ENCODE results near the gene WDFY4. TPM values are rescaled to one million over a fixed set of nuclear protein-coding genes. Genes with fewer than 3 reads are reported as not detected.

Gene WDFY4
- total and polyA plus RNA-seq, 7 donors: 0.23 to 1.3 (median 0.69) TPM

DNA sequence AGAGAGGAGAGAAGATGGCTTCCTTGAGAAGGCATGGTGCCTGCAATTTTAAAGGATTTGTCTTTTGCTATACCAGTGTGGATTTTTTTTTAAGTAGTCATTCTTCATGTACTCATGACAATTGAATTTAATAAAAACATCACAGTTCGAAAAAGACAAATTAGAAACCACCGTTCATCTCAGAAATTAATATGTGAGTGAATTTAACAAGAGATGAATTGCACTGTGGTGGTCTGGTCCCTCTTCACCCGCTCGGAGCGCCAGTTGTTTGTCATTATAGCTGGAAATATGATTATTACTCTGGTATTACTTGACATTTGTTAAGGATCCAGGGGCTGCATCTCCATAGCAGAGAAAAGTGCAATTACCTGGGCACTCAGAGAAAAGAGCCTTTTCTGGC lies 163.0 kb downstream of the WDFY4 start:
- H3K4me1 ChIP-seq: no peaks in the 10 kb centered on the region
- no peaks in the 10 kb centered on the region for H3K27me3 ChIP-seq (ENCODE audit: insufficient read depth in 3 of 3, low read length in 2 of 3)
- no peaks in the 10 kb centered on the region for H3K36me3 ChIP-seq (ENCODE audit: insufficient read depth in 1 of 2, low read depth in 1 of 2)
- H3K4me3 ChIP-seq: no peak overlapping the region
- intact Hi-C loops (cut with DNase I): no loop called here
- no peak overlapping the region for H3K27ac ChIP-seq
- DNase-seq: no peak
- 91 to 93% (median 93%) methylated on average over 5 of the region's 5 CpGs for whole genome bisulfite sequencing, 3 donors
- no peaks in the 10 kb centered on the region for H3K9me3 ChIP-seq
- no peak for ATAC-seq
- TF ChIP-seq, protein P1, sequence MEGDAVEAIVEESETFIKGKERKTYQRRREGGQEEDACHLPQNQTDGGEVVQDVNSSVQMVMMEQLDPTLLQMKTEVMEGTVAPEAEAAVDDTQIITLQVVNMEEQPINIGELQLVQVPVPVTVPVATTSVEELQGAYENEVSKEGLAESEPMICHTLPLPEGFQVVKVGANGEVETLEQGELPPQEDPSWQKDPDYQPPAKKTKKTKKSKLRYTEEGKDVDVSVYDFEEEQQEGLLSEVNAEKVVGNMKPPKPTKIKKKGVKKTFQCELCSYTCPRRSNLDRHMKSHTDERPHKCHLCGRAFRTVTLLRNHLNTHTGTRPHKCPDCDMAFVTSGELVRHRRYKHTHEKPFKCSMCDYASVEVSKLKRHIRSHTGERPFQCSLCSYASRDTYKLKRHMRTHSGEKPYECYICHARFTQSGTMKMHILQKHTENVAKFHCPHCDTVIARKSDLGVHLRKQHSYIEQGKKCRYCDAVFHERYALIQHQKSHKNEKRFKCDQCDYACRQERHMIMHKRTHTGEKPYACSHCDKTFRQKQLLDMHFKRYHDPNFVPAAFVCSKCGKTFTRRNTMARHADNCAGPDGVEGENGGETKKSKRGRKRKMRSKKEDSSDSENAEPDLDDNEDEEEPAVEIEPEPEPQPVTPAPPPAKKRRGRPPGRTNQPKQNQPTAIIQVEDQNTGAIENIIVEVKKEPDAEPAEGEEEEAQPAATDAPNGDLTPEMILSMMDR (IDR thresholded peaks at IDR 0.05): no peak

DNA sequence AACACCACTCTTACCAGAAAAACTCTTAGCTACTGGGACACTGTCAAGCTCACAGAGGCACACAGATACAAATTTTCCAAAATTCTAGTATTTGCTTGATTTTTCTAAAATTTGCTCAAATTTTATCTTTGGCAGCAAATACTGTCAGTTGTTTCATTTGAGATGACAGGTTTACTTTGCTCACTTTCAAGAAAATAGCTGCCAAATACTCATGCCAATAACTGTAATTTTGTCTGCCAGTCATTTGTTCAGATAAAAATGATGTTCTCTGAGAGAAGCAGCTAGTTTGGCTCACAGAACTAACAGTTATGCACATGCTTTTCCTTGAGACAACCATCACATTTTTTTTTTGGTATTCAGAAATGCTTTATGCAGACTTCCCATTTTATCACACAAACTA lies 172.2 kb downstream of the WDFY4 start:
- ATAC-seq: no peak
- intact Hi-C loops (cut with DNase I): no loop called here
- Histone ChIP-seq H3K4me1 (no peaks in the 10 kb centered on the region), H3K27ac (no peak overlapping the region), H3K4me3 (no peak overlapping the region), H3K9me3 (no peaks in the 10 kb centered on the region), H3K27me3 (ENCODE audit: insufficient read depth in 3 of 3, low read length in 2 of 3) (peaks cover 0 to 2% (median 0%) of the 10 kb centered on the region in 3 donors), H3K36me3 (ENCODE audit: insufficient read depth in 1 of 2, low read depth in 1 of 2) (no peaks in the 10 kb centered on the region)
- no peak for DNase-seq
- TF ChIP-seq, protein P1 (IDR thresholded peaks at IDR 0.05): no peak

DNA sequence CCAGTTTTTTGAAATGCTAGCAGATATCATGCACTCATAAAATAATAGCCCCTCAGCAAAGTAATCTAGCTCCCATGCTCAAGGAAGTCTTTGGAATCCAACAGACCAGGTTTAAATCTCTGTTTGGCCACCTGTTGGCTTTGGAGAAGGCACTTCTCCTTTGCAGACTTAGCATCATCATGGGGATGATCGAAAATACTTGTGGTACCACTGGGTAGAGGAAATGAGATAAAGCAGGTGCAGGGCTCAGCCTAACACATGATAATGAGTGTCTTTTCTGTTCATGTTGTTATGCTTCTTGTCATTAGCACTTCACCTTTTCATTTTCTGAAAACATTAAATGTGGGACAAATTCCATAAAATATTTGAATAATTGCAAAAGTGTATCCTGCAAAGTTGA lies 187.6 kb downstream of the WDFY4 start:
- Histone ChIP-seq H3K27me3 (ENCODE audit: insufficient read depth in 3 of 3, low read length in 2 of 3) (no peaks in the 10 kb centered on the region), H3K4me1 (no peaks in the 10 kb centered on the region), H3K36me3 (ENCODE audit: insufficient read depth in 1 of 2, low read depth in 1 of 2) (no peaks in the 10 kb centered on the region), H3K4me3 (no peak overlapping the region), H3K27ac (no peak overlapping the region), H3K9me3 (no peaks in the 10 kb centered on the region)
- intact Hi-C loops (cut with DNase I): no loop called here
- ATAC-seq: no peak
- TF ChIP-seq, protein P1 (IDR thresholded peaks at IDR 0.05): no peak
- WGBS, 3 donors: 81 to 82% (median 81%) methylated on average over 1 of the region's 1 CpG
- DNase-seq: no peak

DNA sequence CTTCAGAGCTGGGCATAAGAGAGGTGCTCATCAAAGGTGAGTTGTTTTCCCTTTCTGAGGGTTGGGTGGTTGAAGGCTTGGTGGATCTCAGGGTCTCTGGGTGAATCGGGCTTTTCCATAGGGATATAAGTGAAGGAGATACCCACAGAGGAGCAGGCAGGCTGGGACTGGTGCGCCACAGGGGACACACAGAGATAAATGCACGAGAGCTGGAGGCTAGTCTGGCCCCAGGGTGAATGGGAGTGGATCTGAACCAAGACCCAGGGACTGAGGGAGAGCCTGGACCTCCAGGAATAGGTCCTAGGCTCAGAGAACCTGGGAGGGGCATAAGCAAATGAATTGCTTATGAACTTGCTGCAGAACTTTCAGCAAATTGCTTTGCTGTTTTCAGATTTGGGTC lies 193.4 kb downstream of the WDFY4 start:
- H3K27ac ChIP-seq: no peak overlapping the region
- WGBS, 3 donors: 81 to 98% (median 83%) methylated on average over 3 of the region's 3 CpGs
- no peaks in the 10 kb centered on the region for H3K27me3 ChIP-seq (ENCODE audit: insufficient read depth in 3 of 3, low read length in 2 of 3)
- H3K4me3 ChIP-seq: no peak overlapping the region
- intact Hi-C loops (cut with DNase I): no loop called here
- no peaks in the 10 kb centered on the region for H3K36me3 ChIP-seq (ENCODE audit: insufficient read depth in 1 of 2, low read depth in 1 of 2)
- DNase-seq: no peak
- ATAC-seq: no peak
- no peaks in the 10 kb centered on the region for H3K9me3 ChIP-seq
- TF ChIP-seq, protein P1 (IDR thresholded peaks at IDR 0.05): no peak
- H3K4me1 ChIP-seq: no peaks in the 10 kb centered on the region

DNA sequence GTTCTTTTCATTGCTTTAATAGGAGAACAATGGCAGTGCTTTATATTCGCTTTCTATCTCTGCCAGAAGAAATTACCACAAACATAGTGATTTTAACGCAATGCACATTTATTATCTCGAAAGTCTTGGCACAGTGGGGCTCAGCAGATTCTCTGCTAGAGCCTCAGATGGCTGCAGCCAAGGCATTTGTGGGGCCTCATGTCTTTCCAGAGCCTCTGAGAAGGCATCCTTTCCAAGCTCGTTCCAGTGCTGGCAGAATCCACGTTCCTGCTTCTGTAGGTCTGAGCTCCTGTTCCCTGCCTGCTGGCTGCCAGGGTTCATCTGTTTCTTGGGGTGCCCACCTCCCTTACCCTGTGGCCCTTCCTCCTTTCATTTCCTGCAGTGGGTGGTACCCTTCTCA lies 194.8 kb downstream of the WDFY4 start:
- TF ChIP-seq, protein P1 (IDR thresholded peaks at IDR 0.05): no peak
- H3K36me3 ChIP-seq (ENCODE audit: insufficient read depth in 1 of 2, low read depth in 1 of 2): no peaks in the 10 kb centered on the region
- no peak overlapping the region for H3K4me3 ChIP-seq
- no peaks in the 10 kb centered on the region for H3K27me3 ChIP-seq (ENCODE audit: insufficient read depth in 3 of 3, low read length in 2 of 3)
- intact Hi-C loops (cut with DNase I): no loop called here
- H3K9me3 ChIP-seq: no peaks in the 10 kb centered on the region
- H3K27ac ChIP-seq: no peak overlapping the region
- WGBS, 3 donors: 59 to 72% (median 65%) methylated on average over 5 of the region's 5 CpGs
- no peaks in the 10 kb centered on the region for H3K4me1 ChIP-seq
- ATAC-seq: no peak
- no peak for DNase-seq
